HG03469 (cell line): ENCODE measurements around the gene SMIM13.
"Not testable (repeated sequence)": the region's sequence is repeated elsewhere in the genome, so short reads cannot be mapped to it uniquely, and the experiment has no call there.

Experiments
- ATAC-seq: cut with Tn5 transposase; IDR thresholded peaks from one replicate; pipeline ENCODE4 v1.9.1; 2021; ENCODE audit warnings: mild to moderate bottlenecking, moderate library complexity, moderate number of reproducible peaks; ENCODE audit not compliant: unreplicated experiment

The SMIM13 gene

DNA sequence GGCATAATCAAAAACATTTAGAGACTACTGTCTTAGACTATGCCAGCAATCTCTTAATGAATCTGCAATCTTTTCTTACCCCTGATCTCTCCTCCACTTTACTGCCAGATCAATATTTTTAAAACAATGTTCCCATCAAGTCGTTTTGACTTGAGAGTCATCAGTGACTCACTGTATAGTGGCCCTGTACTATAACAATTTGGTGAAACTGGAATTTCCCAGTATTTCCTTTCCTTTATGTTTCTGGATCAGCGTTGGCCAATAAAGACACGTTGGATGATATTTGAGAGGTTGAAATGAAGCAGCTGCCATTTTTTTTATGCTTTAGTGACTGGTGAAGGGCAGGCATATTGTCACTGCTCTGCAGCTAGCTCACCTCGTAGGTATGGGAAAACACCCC is 10.1 kb upstream of the SMIM13 start:
- no peak for ATAC-seq

DNA sequence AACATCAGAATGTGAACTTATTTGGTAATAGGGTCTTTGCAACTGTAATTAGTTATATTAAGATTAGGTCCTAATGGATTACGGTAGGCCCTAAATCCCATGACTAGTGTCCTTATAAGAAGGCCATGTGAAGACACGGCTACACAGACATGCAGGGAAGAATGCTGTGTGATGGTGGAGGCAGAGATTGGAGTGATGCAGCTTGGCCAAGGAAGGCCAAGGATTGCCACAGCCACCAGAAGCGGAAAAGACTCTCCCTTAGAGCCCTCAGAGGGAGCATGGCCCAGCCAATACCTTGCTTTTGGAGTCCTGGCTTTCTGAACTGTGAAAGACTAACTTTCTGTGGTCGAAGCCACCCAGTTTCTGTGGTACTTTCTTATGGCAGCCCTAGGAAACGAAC is 9.7 kb upstream of the SMIM13 start:
- ATAC-seq: no peak

DNA sequence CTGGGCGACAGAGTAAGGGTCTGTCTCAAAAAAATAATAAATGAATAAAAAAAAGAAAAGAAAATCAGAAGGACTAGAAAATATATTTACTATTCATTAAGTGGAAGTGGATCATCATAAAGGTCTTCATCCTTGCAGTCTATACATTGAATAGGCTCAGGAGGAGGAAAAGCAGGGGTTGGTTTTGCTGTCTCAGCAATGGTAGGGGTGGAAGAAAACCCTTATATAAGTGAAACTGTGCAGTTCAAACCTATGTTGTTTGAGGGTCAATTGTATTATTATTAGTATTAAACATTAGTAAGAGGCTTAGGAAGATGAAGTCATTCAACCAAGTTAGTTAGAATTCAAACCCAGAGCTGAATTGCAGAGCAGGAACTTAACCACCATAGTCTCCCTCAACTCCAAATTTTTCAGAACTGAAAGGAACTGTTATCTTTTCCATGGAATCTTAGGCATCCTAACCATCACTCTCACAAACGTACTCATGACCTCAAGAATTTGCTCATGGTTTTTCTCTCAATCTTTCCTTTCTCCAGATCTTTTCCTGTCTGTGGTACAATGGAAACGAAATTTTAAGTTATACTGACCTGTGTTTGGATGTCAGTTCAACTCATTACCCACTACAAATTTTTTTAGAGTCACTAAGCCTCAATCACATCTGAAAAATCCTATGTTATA is 7.7 kb upstream of the SMIM13 start:
- ATAC-seq: no peak

DNA sequence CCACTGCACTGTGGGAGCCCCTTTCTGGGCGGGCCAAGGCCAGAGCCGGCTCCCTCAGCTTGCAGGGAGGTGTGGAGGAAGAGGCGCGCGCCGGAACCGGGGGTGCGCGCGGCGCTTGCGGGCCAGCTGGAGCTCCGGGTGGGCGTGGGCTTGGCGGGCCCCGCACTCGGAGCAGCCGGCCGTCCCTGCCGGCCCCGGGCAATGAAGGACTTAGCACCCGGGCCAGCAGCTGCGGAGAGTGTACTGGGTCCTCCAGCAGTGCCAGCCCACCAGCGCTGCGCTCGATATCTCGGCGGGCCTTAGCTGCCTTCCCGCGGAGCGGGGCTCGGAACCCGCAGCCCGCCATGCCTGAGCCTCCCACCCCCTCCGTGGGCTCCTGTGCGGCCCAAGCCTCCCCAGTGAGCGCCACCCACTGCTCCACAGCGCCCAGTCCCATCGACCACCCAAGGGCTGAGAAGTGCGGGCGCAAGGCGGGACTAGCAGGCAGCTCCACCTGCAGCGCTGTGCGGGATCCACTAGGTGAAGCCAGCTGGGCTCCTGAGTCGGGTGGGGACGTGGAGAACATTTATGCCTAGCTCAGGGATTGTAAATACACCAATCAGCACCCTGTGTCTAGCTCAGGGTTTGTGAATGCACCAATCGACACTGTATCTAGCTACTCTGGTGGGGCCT is 6.4 kb upstream of the SMIM13 start:
- not testable (repeated sequence) for ATAC-seq

DNA sequence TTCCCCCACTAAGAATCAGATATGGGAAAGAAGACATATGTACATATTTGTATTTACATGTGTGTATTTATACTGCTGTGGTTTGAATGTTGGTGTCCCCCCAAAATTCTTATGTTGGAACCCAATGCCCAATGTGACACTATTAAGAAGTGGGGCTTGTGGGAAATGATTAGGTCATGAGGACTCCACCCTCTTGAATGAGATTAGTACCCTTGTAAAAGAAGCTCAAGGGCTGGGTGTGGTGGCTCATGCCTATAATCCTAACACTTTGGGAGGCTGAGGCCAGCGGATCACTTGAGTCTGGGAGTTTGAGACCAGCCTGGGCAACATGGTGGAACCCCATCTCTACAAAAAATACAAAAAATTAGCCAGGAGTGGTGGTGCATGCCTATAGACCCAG is 3.9 kb upstream of the SMIM13 start:
- no peak for ATAC-seq

DNA sequence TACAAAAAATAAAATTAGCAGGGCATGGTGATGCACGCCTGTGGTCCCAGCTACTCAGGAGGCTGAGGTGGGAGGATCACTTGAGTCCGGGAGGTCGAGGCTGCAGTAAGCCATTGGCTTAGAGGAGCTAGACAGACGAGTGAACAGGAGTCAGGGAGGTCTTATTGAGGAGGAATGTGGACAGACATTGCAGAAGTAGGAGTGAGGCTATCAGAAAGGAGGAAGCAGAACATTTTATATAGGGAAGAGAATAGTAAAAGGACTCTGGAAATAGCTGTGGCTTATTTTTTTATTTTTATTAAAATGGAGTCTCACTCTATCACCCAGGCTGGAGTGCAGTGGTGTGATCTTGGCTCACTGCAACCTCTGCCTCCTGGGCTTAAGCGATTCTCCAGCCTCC is 2.5 kb upstream of the SMIM13 start:
- not testable (repeated sequence) for ATAC-seq

DNA sequence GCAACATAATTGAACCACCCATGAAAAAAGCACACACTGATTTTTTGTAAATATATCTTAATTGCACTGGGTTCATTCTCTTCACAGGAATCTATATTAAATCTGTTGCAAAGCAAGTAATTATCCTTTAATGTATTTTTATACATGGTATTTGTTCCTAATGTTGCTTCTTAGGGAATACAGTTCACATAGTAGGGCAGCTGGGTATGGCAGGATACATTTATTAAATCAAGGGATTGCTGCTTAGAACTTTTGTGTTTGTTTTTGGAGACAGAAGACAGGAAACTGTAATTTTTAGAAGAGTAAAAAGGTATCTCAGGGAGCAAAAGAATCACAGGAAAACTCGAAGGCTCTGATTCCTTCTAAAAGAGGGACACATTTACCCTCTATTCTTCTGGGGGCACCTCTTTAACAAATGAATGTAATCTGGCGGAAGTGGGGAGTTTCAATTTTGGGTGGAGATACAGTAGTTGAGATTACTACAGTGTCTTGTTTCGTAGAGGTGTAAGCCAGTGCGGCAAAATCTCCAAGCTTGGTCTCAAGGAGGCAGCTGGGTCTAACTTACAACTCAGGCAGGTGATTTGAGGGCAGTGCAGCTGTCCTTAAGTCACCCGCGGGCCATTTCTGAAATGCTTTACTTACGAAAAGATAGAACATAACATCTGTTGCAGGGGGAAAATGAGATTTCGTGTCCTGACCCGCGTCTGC is 812 bp upstream of the SMIM13 start:
- ATAC-seq: peak; percentile 20

DNA sequence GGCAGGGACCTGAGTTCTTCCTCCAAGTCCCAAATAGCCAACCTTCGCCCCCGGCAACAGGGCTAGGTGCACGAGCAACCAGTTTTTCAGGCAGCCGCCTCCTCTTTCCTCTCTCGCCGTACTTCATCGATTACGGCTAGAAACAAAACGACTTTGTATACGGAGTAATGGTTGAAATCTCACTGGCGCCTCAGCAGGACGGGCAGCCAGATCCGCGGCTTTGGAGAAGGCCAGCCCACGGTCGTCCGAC is 333 bp upstream of the SMIM13 start:
- peak; percentile 4 for ATAC-seq

DNA sequence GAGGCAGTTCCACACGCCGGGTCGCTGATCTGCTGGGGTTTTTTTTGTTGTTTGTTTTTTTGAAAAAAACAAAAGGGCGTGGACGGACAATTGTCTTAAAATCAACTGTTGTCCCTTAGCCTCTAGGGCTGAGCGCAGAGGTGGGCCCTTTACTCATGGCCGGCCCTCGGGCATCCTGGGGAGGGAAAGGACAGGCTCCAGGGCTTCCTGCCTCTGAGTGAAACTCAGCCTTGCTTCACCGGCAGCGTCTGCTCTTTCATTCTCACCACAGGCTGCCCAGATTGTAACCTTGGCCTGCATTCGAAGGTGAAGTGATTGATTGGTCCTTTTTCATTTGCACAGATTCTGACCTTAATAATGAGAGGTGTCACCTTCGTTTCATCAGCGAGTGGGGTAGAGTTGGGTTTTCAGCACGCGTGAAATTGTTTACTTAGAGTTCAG is 797 bp downstream of the SMIM13 start:
- peak; percentile 27 for ATAC-seq

DNA sequence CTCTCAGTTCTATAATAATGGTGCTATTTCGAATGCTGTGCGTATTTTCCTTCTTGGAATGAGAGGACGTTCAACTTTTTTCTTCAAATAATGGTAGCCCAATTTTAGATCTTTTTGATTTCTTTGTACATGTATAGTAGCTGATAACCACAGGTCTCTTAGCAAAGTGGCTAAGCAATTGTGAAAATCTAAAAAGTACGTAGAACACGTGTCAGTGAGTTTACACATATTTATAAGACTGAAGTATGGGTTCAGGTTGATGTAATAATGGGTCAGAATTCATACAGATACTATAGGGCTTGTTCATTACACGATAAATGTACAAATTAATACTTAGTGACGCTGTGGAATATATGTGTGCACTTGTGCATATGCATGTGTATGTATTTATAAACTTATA is 1.3 kb downstream of the SMIM13 start:
- ATAC-seq: no peak

DNA sequence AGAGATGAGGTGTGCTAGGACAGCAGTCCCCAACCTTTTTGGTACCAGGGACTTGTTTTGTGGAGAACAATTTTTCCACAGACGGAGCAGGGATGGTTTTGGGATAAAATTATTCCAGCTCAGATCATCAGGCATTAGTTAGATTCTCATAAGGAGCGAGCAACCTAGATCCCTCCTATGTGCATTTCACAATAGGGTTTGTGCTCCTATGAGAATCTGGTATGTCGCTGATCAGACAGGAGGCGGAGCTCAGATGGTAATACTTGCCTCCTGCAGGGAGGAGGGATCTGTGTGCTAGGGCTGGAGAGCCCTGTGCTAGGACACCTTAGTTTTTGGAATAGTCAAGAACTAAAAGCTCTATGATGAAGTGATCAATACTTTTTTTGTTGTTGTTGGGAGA is 2.5 kb downstream of the SMIM13 start:
- no peak for ATAC-seq

DNA sequence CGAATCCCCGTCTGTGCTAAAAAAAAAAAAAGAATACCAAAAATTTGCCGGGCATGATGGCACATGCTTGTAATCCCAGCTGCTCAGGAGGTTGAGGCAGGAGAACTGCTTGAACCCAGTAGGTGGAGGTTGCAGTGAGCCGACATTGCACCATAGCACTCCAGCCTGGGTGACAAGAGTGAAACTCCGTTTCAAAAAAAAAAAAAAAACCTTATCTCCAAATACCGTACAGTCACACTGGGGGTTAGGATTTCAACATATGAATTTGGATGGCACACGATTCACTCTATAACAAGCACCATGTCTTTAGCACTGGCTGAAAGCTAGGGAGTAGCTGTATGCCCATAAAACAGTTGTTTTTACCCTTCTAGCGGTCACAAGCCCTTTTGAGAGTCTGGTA is 3.8 kb downstream of the SMIM13 start:
- no peak for ATAC-seq

DNA sequence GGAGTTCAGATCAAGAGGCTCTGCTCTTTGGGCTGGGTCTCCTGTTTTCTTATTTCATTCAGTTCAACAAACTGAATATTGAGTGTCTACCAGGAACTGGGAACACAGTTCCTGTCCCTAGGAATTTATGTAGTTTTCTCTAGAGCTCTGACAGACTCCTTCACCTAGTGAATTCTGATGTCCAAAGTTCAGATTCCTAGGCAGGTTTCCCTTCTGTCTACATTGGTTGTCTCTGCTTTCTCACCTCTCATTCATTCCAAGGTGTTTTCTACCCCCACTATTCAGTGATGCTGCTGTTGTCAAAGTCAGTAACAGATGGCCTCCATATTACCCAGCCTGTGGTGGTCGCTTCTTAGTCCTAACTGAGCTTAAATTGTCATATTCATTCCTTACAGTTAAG is 4.4 kb downstream of the SMIM13 start:
- ATAC-seq: no peak

DNA sequence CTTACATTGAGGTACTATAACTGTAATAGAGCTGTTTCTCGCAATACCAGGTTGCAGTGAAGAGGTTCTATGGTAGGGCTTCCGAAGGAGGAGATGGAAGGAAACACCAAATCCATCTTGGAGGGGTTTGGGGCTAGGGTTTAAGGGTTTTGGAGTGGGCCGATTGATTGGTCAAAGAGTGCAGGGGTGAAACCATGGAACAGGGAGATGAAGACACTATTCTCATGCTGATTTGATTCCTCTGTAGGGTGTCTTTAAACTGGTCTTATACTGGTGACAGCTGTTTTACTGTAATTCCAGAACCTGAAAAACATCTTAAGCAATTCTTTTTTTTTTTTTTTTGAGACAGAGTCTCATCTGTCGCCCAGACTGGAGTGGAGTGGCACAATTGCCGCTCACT is 7.8 kb downstream of the SMIM13 start:
- no peak for ATAC-seq

DNA sequence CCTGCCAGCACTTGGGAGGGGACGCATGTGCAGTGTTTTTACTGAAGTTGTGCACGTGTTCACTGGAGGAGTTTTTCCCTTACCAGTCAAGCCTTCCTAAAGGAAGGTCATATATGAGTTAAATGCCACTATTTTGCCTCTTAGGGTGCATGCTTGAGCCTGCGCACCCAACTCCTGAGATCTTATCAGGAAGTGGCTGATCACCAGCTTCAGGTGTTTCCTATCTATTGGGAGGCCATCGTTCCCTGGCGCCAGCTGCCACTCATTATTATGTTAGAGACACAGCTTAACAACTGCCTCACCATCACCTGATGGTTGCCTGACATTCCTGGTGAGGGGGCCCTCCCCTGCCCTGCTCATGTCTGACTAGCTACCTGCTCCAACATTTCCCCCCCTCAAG is 9.4 kb downstream of the SMIM13 start:
- ATAC-seq: no peak

DNA sequence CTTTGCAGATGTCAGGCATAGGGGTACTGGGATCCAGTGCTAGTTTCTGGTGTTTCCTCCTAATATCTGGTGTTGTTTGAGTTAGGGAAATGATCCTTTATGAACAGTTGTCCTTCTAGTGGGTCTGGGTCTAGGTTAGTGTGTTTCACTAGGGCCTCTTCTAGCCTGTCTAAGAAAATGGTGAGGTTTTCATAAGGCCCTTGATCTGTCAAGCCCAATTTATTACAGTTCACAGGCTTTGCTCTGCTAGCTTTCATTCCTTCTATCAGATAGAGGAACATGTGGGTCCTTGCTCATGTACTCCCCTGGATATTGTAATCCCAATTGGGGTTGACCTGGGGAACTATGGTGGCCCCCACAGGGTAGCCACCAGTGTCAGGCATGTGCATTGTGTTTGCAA is 15.1 kb downstream of the SMIM13 start:
- no peak for ATAC-seq

DNA sequence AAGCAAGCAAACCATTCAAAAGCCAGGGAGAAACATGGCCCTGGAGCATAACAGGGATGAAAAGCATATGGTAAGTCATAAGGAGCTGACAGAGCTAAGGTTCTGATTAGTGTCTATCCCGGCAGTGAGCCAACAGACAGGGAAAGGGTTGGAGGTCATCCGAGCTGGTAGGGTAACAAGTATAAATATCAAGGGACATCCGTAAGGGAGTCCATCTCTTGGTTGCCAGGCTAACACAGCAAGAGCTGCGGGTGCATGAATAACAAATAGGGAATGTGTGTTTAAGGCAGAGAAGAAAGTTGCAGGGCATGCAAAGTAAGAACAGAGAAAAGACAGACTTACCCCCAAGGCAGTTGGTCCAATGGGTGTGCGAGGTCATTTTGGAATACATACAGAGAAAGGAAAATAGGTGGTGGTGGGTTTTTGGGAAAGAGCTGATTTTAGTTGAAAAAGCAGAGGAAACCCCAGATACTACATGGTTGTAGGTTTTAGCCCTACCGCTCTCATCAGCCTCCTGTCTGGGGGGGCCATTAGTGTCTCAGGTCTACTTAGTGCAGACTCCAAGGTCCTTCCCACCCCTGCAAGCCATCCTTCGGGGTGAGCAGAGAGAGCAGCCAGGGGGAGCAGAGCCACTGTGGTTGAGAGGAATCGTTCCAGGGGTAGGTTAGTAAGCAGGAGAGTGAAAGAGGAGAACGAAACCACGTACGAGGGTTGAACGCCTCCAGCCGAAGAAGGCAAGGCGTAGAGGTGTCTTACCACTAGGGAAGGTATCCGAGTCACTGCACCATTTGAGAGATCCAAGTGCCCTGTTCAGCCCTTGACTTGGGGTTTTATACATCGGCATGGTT is 17.5 kb downstream of the SMIM13 start, which contains the start of gene ERVFRD-1:
TSS of gene ERVFRD-1 (minus strand) at position 805 of the 848 bp plus-strand sequence. CDS start 6,415 bp downstream, outside the sequence.
- ATAC-seq: no peak

DNA sequence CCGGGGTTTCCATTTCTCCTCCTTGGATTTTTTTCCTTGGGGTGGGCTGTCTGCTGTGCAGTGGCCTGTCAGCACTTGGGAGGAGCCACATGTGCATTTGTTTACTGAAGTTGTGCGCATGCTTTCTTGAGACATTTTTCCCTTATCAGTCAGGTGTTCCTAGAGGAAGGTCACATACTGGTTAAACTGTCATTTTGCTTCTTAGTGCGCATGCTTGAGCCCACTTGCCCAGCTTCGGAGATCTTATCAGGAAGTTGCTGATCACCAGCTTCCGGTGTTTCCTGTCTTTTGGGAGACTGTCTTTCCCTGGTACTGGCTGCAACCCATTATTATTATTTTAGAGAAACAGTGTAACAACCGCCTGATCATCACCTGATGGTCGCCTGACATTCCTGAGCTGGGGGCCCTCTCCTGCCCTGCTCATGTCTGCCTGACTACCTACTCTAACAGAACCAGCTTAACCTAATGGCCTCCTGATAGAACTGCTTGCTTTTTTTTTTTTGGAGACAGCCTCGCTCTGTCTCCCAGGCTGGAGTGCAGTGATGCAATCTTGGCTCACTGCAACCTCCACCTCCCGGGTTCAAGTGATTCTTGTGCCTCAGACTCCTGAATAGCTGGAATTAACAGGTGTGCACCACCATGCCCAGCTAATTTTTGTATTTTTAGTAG is 18.3 kb downstream of the SMIM13 start:
- no peak for ATAC-seq

DNA sequence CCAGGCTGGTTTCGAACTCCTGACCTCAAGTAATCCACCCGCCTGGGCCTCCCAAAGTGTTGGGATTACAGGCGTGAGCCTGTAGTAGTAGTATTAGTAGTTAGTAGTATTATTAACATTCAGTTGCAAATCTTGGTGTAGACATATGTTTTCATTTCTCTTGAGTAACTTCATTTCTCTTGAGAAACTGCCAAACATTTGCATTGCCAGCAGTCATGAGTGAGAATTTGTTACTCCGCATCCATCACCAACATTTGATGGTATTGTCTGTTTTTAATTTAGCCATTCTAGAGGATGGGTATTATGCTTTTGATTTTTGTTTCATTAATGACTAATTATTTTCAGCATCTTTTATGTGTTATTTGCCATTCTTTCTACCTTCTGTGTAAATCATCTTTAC is 19.4 kb downstream of the SMIM13 start:
- ATAC-seq: no peak

DNA sequence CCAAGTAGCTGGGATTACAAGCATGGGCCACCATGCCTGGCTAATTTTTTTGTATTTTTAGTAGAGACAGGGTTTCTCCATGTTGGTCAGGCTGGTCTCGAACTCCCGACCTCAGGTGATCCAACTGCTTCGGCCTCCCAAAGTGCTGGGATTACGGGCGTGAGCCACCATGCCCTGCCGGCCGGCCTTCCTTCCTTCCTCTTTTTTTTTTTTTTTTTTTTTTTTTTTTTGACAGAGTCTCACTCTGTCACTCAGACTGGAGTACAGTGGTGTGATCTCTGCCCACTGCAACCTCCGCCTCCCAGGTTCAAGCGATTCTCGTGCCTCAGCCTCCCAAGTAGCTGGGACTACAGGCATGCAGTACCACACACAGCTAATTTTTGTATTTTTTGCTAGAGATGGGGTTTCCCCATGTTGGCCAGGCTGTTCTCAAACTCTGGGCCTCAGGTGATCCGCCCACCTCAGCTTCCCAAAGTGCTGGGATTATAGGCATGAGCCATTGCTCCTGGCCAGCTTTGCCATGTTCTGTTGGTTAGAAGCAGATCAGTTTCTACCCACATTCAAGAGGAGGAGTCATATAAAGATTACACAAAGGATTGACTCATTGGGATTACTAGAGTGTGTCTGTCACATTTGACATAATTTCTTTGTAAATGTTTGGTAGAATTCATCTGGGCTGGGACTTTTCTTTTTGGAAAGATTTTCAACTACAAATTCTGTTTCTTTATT is 22.3 kb downstream of the SMIM13 start:
- ATAC-seq: not testable (repeated sequence)
